MM.1S (cell line): ENCODE measurements around the gene EPHA6.

Source experiments
- DNase-seq: peaks from one replicate; pipeline ENCODE4 v3.0.0-alpha.2; 2015
- H2AFZ ChIP-seq: fragments of 300-600 bp; sonication (generic); 2 replicates; pipeline ENCODE4 v1.6.0; 2016; ENCODE audit warnings: antibody characterized with exemption, low read length
- H3F3A ChIP-seq: fragments of 300-600 bp; sonication (generic); 2 replicates; pipeline ENCODE4 v1.6.1; 2016; ENCODE audit warnings: mild to moderate bottlenecking, antibody characterized with exemption, low read length, moderate library complexity, mixed read lengths; ENCODE audit not compliant: insufficient read depth
- H3K27ac ChIP-seq: fragments of 300-600 bp; sonication (generic); 2 replicates; pipeline ENCODE4 v1.5.1; 2016; ENCODE audit warnings: mild to moderate bottlenecking, low read length
- H3K27me3 ChIP-seq: fragments of 300-600 bp; sonication (generic); replicated peaks from 2 replicates; pipeline ENCODE4 v1.6.0; 2016; ENCODE audit warnings: low read length; ENCODE audit not compliant: insufficient read depth
- H3K36me3 ChIP-seq: fragments of 300-600 bp; sonication (generic); replicated peaks from 2 replicates; pipeline ENCODE4 v1.6.1; 2016; ENCODE audit warnings: mild to moderate bottlenecking, low read length, mixed read lengths; ENCODE audit not compliant: insufficient read depth
- H3K4me1 ChIP-seq: fragments of 300-600 bp; sonication (generic); 2 replicates; pipeline ENCODE4 v1.6.1; 2016; ENCODE audit warnings: low read length, mixed read lengths
- H3K4me2 ChIP-seq: fragments of 300-600 bp; sonication (generic); 2 replicates; pipeline ENCODE4 v1.6.0; 2016; ENCODE audit warnings: low read depth, low read length
- H3K4me3 ChIP-seq: fragments of 300-600 bp; sonication (generic); 2 replicates; pipeline ENCODE4 v1.5.1; 2016; ENCODE audit warnings: low read length, mixed read lengths
- H3K79me2 ChIP-seq: fragments of 300-600 bp; sonication (generic); 2 replicates; pipeline ENCODE4 v1.6.1; 2016; ENCODE audit warnings: mixed run types, low read length, mixed read lengths
- H3K9ac ChIP-seq: fragments of 300-600 bp; sonication (generic); 2 replicates; pipeline ENCODE4 v1.6.1; 2016; ENCODE audit warnings: low read length, mixed read lengths
- H3K9me2 ChIP-seq: fragments of 300-600 bp; sonication (generic); replicated peaks from 2 replicates; pipeline ENCODE4 v1.6.1; 2016; ENCODE audit warnings: mild to moderate bottlenecking, low read length, mixed read lengths; ENCODE audit not compliant: insufficient read depth
- H3K9me3 ChIP-seq: fragments of 300-600 bp; sonication (generic); replicated peaks from 2 replicates; pipeline ENCODE4 v1.6.1; 2016; ENCODE audit warnings: mild to moderate bottlenecking, low read length, mixed read lengths; ENCODE audit not compliant: insufficient read depth
- H4K20me1 ChIP-seq: fragments of 300-600 bp; sonication (generic); 2 replicates; pipeline ENCODE4 v1.6.1; 2016; ENCODE audit warnings: mild to moderate bottlenecking, low read length, moderate library complexity, mixed read lengths; ENCODE audit not compliant: insufficient read depth
- CTCF ChIP-seq: fragments of 300-600 bp; sonication (generic); IDR thresholded peaks from 2 replicates; pipeline ENCODE4 v1.5.1; 2016; ENCODE audit warnings: antibody characterized with exemption, low read length, mixed read lengths
- EZH2 ChIP-seq: fragments of 300-600 bp; sonication (generic); optimal IDR thresholded peaks from 2 replicates; pipeline ENCODE3; 2017; ENCODE audit warnings: low read depth, mild to moderate bottlenecking, antibody characterized with exemption, low read length, mixed read lengths
- EZH2phosphoT487 ChIP-seq: fragments of 300-600 bp; sonication (generic); IDR thresholded peaks from 2 replicates; pipeline ENCODE4 v1.6.1; 2018; ENCODE audit warnings: antibody characterized with exemption, low read length

EPHA6 gene

GRCh38 chr3:96833301-96833700 lies 18.9 kb downstream of the EPHA6 start:
- no peak for TF ChIP-seq EZH2phosphoT487
- no peak for TF ChIP-seq EZH2
- TF ChIP-seq CTCF: no peak
- Histone ChIP-seq H3K79me2 (no peaks in the 10 kb centered on the region), H2AFZ (no peak overlapping the region), H3K4me2 (no peak overlapping the region), H3K9ac (no peak overlapping the region), H3K36me3 (no peaks in the 10 kb centered on the region), H3K9me2 (no peaks in the 10 kb centered on the region; the same call in 1 of the 2 replicates), H3K4me3 (no peak overlapping the region), H3F3A (no peaks in the 10 kb centered on the region), H3K27ac (no peak overlapping the region), H4K20me1 (no peaks in the 10 kb centered on the region), H3K4me1 (no peaks in the 10 kb centered on the region), H3K9me3 (no peaks in the 10 kb centered on the region), H3K27me3 (no peaks in the 10 kb centered on the region)
- no peak for DNase-seq

- DNase-seq: no peak
- H3K27ac ChIP-seq: no peak overlapping the region
- H4K20me1 ChIP-seq: no peaks in the 10 kb centered on the region
- H2AFZ ChIP-seq: no peak overlapping the region
- H3K9me2 ChIP-seq: no peaks in the 10 kb centered on the region; the same call in 1 of the 2 replicates
- TF ChIP-seq EZH2phosphoT487 (no peak), EZH2 (no peak), CTCF (no peak)
- no peaks in the 10 kb centered on the region for H3F3A ChIP-seq
- no peaks in the 10 kb centered on the region for H3K9me3 ChIP-seq
- H3K4me2 ChIP-seq: no peak overlapping the region
- no peak overlapping the region for H3K9ac ChIP-seq
- H3K36me3 ChIP-seq: no peaks in the 10 kb centered on the region
- no peak overlapping the region for H3K4me3 ChIP-seq
- no peaks in the 10 kb centered on the region for H3K79me2 ChIP-seq
- no peaks in the 10 kb centered on the region for H3K27me3 ChIP-seq
- no peaks in the 10 kb centered on the region for H3K4me1 ChIP-seq
Measured at GRCh38 chr3:96836153-96836915, 21.9 kb downstream of the EPHA6 start.

GRCh38 chr3:96843505-96844203 lies 29.3 kb downstream of the EPHA6 start:
- Histone ChIP-seq H3K9ac (no peak overlapping the region), H3K9me3 (no peaks in the 10 kb centered on the region), H3K4me1 (peaks cover 15% of the 10 kb centered on the region), H3F3A (no peaks in the 10 kb centered on the region), H3K9me2 (no peaks in the 10 kb centered on the region), H4K20me1 (no peaks in the 10 kb centered on the region), H3K27ac (peak overlapping the region; percentile 42; the same call in 1 of the 2 replicates), H3K27me3 (no peaks in the 10 kb centered on the region), H2AFZ (no peak overlapping the region; the same call in 1 of the 2 replicates), H3K79me2 (no peaks in the 10 kb centered on the region), H3K4me2 (peak overlapping the region; percentile 23; the same call in 1 of the 2 replicates), H3K4me3 (no peak overlapping the region), H3K36me3 (no peaks in the 10 kb centered on the region)
- TF ChIP-seq EZH2 (no peak), EZH2phosphoT487 (no peak), CTCF (no peak)
- DNase-seq: no peak
